Stimulated activated CD8-positive, alpha-beta memory T cell treated with anti-CD3 and anti-CD28 coated beads, Interleukin-4, amount 100 ng/mL, for 1 hour (primary cell): ENCODE measurements around the gene OXNAD1.

Experiments
- DNase-seq, 2 donors: peaks; one replicate each; pipeline ENCODE4 v3.0.0-alpha.2; 2020; ENCODE audit warnings: low read depth in 2 of 2, low spot score in 1 of 2

OXNAD1 gene

GRCh38 chr3:16325850-16326249 lies 60.8 kb downstream of the OXNAD1 start:
- DNase-seq, result no peak

GRCh38 chr3:16326724-16327349 lies 61.8 kb downstream of the OXNAD1 start:
- no peak for DNase-seq

- no peak for DNase-seq
Observed at GRCh38 chr3:16328124-16328523, 63.1 kb downstream of the OXNAD1 start.

GRCh38 chr3:16329036-16329825 lies 64.2 kb downstream of the OXNAD1 start:
- no peak for DNase-seq

GRCh38 chr3:16329826-16330129 lies 64.8 kb downstream of the OXNAD1 start:
- no peak for DNase-seq

GRCh38 chr3:16330351-16330750 lies 65.3 kb downstream of the OXNAD1 start:
- DNase-seq, result no peak

- DNase-seq, result no peak
Observed at GRCh38 chr3:16331319-16331883, 66.4 kb downstream of the OXNAD1 start.

- no peak for DNase-seq
Observed at GRCh38 chr3:16332904-16333426, 68.0 kb downstream of the OXNAD1 start.

GRCh38 chr3:16334909-16335308 lies 69.9 kb downstream of the OXNAD1 start:
- no peak for DNase-seq

- DNase-seq, result no peak
Observed at GRCh38 chr3:16335333-16335732, 70.3 kb downstream of the OXNAD1 start.

- DNase-seq, result no peak
Observed at GRCh38 chr3:16335772-16336645, 71.0 kb downstream of the OXNAD1 start.

- DNase-seq, result no peak
Observed at GRCh38 chr3:16336825-16337224, 71.8 kb downstream of the OXNAD1 start.

- peak in 1 of 2 donors; percentile 31 for DNase-seq
Observed at GRCh38 chr3:16337856-16338540, 73.0 kb downstream of the OXNAD1 start.

GRCh38 chr3:16338999-16339398 lies 74.0 kb downstream of the OXNAD1 start:
- DNase-seq, result no peak

- DNase-seq, result no peak
Observed at GRCh38 chr3:16343101-16343500, 78.1 kb downstream of the OXNAD1 start.

GRCh38 chr3:16346413-16347081 lies 81.5 kb downstream of the OXNAD1 start:
- DNase-seq, result no peak

GRCh38 chr3:16347548-16347947 lies 82.5 kb downstream of the OXNAD1 start:
- no peak for DNase-seq

- no peak for DNase-seq
Observed at GRCh38 chr3:16349986-16350596, 85.1 kb downstream of the OXNAD1 start.

GRCh38 chr3:16350597-16351318 lies 85.7 kb downstream of the OXNAD1 start:
- DNase-seq, result no peak
